KMS-11 (cell line): ENCODE measurements around the gene HECW1.

Experiments used
- H2AFZ ChIP-seq: fragments of 200-600 bp; sonication (generic); 2 replicates; pipeline ENCODE4 v1.6.1; 2016; ENCODE audit warnings: antibody characterized with exemption, mixed run types, low read depth
- H3K27ac ChIP-seq: fragments of 200-600 bp; sonication (generic); 2 replicates; pipeline ENCODE4 v1.6.1; 2016; ENCODE audit warnings: mild to moderate bottlenecking, mixed run types
- H3K27me3 ChIP-seq: fragments of 200-600 bp; sonication (generic); 2 replicates; pipeline ENCODE4 v1.6.1; 2017; ENCODE audit warnings: mild to moderate bottlenecking, low read depth, mixed run types, moderate library complexity; ENCODE audit not compliant: insufficient read depth
- H3K36me3 ChIP-seq: fragments of 200-600 bp; sonication (generic); 2 replicates; pipeline ENCODE4 v1.6.1; 2017; ENCODE audit warnings: mild to moderate bottlenecking, mixed run types; ENCODE audit not compliant: insufficient read depth
- H3K4me1 ChIP-seq: fragments of 200-600 bp; sonication (generic); 2 replicates; pipeline ENCODE4 v1.6.1; 2016; ENCODE audit warnings: mild to moderate bottlenecking, low read depth, mixed run types; ENCODE audit not compliant: poor library complexity, severe bottlenecking
- H3K4me2 ChIP-seq: fragments of 200-600 bp; sonication (generic); 2 replicates; pipeline ENCODE4 v1.7.0; 2016; ENCODE audit warnings: mild to moderate bottlenecking, mixed run types
- H3K4me3 ChIP-seq: fragments of 200-600 bp; sonication (generic); IDR thresholded peaks from 2 replicates; pipeline ENCODE4 v1.6.1; 2017; ENCODE audit warnings: low read depth, low read length, mixed read lengths; ENCODE audit not compliant: insufficient read depth
- H3K79me2 ChIP-seq: fragments of 200-600 bp; sonication (generic); 2 replicates; pipeline ENCODE4 v1.6.1; 2016; ENCODE audit warnings: low read depth, mixed run types; ENCODE audit not compliant: insufficient read depth
- H3K9ac ChIP-seq: fragments of 200-600 bp; sonication (generic); 2 replicates; pipeline ENCODE4 v1.6.1; 2016; ENCODE audit warnings: mild to moderate bottlenecking, mixed run types
- H4K20me1 ChIP-seq: fragments of 200-600 bp; sonication (generic); 2 replicates; pipeline ENCODE4 v1.6.1; 2016; ENCODE audit warnings: mild to moderate bottlenecking, mixed run types; ENCODE audit not compliant: insufficient read depth
- CTCF ChIP-seq: fragments of 200-600 bp; sonication (generic); conservative IDR thresholded peaks from 2 replicates; pipeline ENCODE4 v1.6.1; 2017; ENCODE audit warnings: low read depth, mild to moderate bottlenecking, antibody characterized with exemption, low read length, moderate library complexity, mixed read lengths

HECW1 gene

DNA sequence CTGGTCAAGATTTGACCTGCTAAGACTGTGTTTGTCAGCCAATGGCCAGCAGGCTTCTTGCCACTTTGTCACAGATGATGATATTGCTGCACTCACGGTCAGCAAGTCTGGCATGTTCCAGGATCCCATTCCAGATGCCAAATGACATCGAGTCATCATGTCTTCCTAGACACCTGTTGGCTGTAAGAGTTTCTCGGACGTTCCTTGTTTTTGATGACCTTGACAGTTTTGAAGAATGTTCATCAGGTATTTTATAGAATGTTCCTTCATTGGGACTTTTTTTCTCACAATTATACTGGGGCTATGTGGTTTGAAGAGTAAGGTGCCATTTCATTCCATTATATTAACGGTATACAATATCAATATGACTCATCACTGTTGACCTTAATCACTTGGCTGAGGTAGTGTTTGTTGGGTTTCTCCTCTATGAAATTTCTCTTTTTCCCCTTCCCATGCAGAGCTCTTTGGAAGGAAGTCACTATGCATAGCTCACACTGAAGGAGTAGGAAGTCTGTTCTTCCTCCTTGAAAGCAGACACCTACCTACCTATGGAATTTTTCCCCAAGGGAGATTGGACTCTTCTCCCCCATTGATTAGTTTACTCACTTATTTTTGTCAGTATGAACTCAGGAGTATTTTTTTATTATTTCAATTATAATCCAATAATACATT is 31.6 kb downstream of the HECW1 start:
- H3K27me3 ChIP-seq: no peaks in the 10 kb centered on the region
- H3K27ac ChIP-seq: no peak overlapping the region
- H2AFZ ChIP-seq: no peak overlapping the region
- peaks cover 52% of the 10 kb centered on the region for H3K4me1 ChIP-seq
- no peak overlapping the region for H3K4me3 ChIP-seq
- no peak overlapping the region for H3K4me2 ChIP-seq
- H3K9ac ChIP-seq: no peak overlapping the region
- H3K79me2 ChIP-seq: no peaks in the 10 kb centered on the region
- TF ChIP-seq CTCF: no peak
- no peaks in the 10 kb centered on the region for H3K36me3 ChIP-seq
- no peaks in the 10 kb centered on the region for H4K20me1 ChIP-seq

GRCh38 chr7:43148161-43148731 is 35.8 kb downstream of the HECW1 start:
- Histone ChIP-seq H3K4me2 (no peak overlapping the region), H3K4me3 (no peak overlapping the region), H3K4me1 (peaks cover 12% of the 10 kb centered on the region), H3K27me3 (no peaks in the 10 kb centered on the region), H2AFZ (no peak overlapping the region), H3K27ac (no peak overlapping the region), H4K20me1 (no peaks in the 10 kb centered on the region), H3K36me3 (no peaks in the 10 kb centered on the region), H3K79me2 (no peaks in the 10 kb centered on the region), H3K9ac (no peak overlapping the region)
- no peak for TF ChIP-seq CTCF

- H2AFZ ChIP-seq: no peak overlapping the region
- H3K4me1 ChIP-seq: no peaks in the 10 kb centered on the region
- no peaks in the 10 kb centered on the region for H4K20me1 ChIP-seq
- H3K4me3 ChIP-seq: no peak overlapping the region
- no peaks in the 10 kb centered on the region for H3K79me2 ChIP-seq
- no peak overlapping the region for H3K9ac ChIP-seq
- no peak for TF ChIP-seq CTCF
- no peak overlapping the region for H3K4me2 ChIP-seq
- no peaks in the 10 kb centered on the region for H3K27me3 ChIP-seq
- H3K27ac ChIP-seq: no peak overlapping the region
- H3K36me3 ChIP-seq: no peaks in the 10 kb centered on the region
These were observed 38.6 kb downstream of the HECW1 start for GRCh38 chr7:43151076-43151475.

- H3K9ac ChIP-seq: no peak overlapping the region
- no peak for TF ChIP-seq CTCF
- no peak overlapping the region for H2AFZ ChIP-seq
- H3K4me3 ChIP-seq: no peak overlapping the region
- H3K27ac ChIP-seq: no peak overlapping the region
- H3K4me2 ChIP-seq: no peak overlapping the region
- H3K4me1 ChIP-seq: no peaks in the 10 kb centered on the region
- H3K79me2 ChIP-seq: no peaks in the 10 kb centered on the region
- no peaks in the 10 kb centered on the region for H4K20me1 ChIP-seq
- H3K36me3 ChIP-seq: no peaks in the 10 kb centered on the region
- no peaks in the 10 kb centered on the region for H3K27me3 ChIP-seq
These were observed 40.2 kb downstream of the HECW1 start for GRCh38 chr7:43152696-43153095.
